ENCODE results near the gene STXBP1. TPM values are rescaled to one million over a fixed set of nuclear protein-coding genes. Genes with fewer than 3 reads are reported as not detected.

The STXBP1 gene
- total and polyA plus RNA-seq, 2 of the 4 experiments (the other 2 are of a cell fraction), result 15.8 to 22.6 TPM

- Histone ChIP-seq H2BK5ac (ENCODE audit: low read depth, low read length, poor library complexity, severe bottlenecking) (no peak overlapping the region), H2BK15ac (ENCODE audit: low read depth, low read length) (no peak overlapping the region), H3K79me1 (ENCODE audit: low read depth in 1 of 2, low read length in 2 of 2) (no peaks in the 10 kb centered on the region), H3K23ac (ENCODE audit: low read depth, low read length) (no peak overlapping the region), H3K9ac (ENCODE audit: low read depth, low read length) (no peak overlapping the region), H3K36me3 (ENCODE audit: control insufficient read depth, insufficient read depth, low read length) (peaks cover 18% of the 10 kb centered on the region), H4K8ac (ENCODE audit: low read depth in 2 of 2, low read length in 2 of 2) (no peak overlapping the region), H3K4me1 (ENCODE audit: control insufficient read depth, insufficient read depth, low read length) (no peaks in the 10 kb centered on the region), H3K18ac (ENCODE audit: low read depth, low read length) (no peak overlapping the region), H3K27ac (ENCODE audit: insufficient read depth, low read length) (no peak overlapping the region), H4K91ac (ENCODE audit: insufficient read depth, low read depth, low read length) (no peak overlapping the region), H2BK120ac (ENCODE audit: low read depth, low read length) (no peak overlapping the region), H3K4me2 (ENCODE audit: low read depth, low read length) (no peak overlapping the region), H4K20me1 (ENCODE audit: insufficient read depth, low read length) (no peaks in the 10 kb centered on the region), H4K5ac (ENCODE audit: low read depth, low read length) (no peak overlapping the region), H2AFZ (replicated peaks; ENCODE audit: low read length, poor library complexity) (no peak overlapping the region), H3K9me3 (ENCODE audit: control insufficient read depth, insufficient read depth, low read length) (no peaks in the 10 kb centered on the region), H3K4ac (ENCODE audit: low read depth, low read length) (no peak overlapping the region), H3K9me1 (ENCODE audit: insufficient read depth, low read length) (peaks cover 3% of the 10 kb centered on the region), H3K4me3 (ENCODE audit: insufficient read depth, low read depth, low read length) (no peak overlapping the region), H3K56ac (ENCODE audit: extremely low read depth, insufficient read depth, low read length) (no peak overlapping the region), H2AK5ac (ENCODE audit: low read depth, low read length) (no peak overlapping the region), H3K14ac (replicated peaks; ENCODE audit: low read depth, low read length) (no peak overlapping the region), H3K27me3 (ENCODE audit: control insufficient read depth, insufficient read depth, low read length) (no peaks in the 10 kb centered on the region), H2AK9ac (replicated peaks; ENCODE audit: low read depth, low read length, poor library complexity) (no peak overlapping the region), H2BK20ac (ENCODE audit: low read depth, low read length) (no peak overlapping the region)
- intact Hi-C loops (cut with micrococcal nuclease) (no loop called here), in situ Hi-C loops (cut with MboI; ENCODE audit: low sequenced_read_pairs) (no loop called here), dilution Hi-C loops (cut with HindIII; ENCODE audit: low sequenced_read_pairs, unreplicated experiment) (no loop called here)
- 55% methylated on average over 4 of the region's 9 CpGs; no CpG with 5 or more reads in 1 of the 2 experiments for WGBS, 2 experiments (ENCODE audit: extremely low coverage in 2 of 2, insufficient read length in 1 of 2)
- BruUV-seq (replicated peaks), result no TSS peak
- POLR2A ChIA-PET (ENCODE audit: unreplicated experiment), result no interaction called here
- DNase-seq, result no peak
- ATAC-seq (ENCODE audit: low read depth), result no peak
- TF ChIP-seq CHD1 (IDR thresholded peaks at IDR 0.05; ENCODE audit: low read depth, low read length), result no peak
- TF ChIP-seq RFX5 (IDR thresholded peaks at IDR 0.05; ENCODE audit: low read depth, low read length), result no peak
- no peak for TF ChIP-seq POLR2A (IDR thresholded peaks at IDR 0.05; ENCODE audit: low read depth, low read length)
- no peak for TF ChIP-seq RCOR1 (IDR thresholded peaks at IDR 0.05; ENCODE audit: insufficient replicate concordance, low read length)
- TF ChIP-seq BHLHE40 (IDR thresholded peaks at IDR 0.05; ENCODE audit: low read depth, low read length), result no peak
- TF ChIP-seq RAD21 (IDR thresholded peaks at IDR 0.05; ENCODE audit: low read length), result no peak
- TF ChIP-seq SMC3 (IDR thresholded peaks at IDR 0.05; ENCODE audit: low read depth, low read length), result no peak
- no peak for TF ChIP-seq FOS (IDR thresholded peaks at IDR 0.05; ENCODE audit: low read depth, low read length)
- no peak for TF ChIP-seq MXI1 (IDR thresholded peaks at IDR 0.05; ENCODE audit: borderline replicate concordance, low read depth, low read length)
- no peak for TF ChIP-seq USF2 (IDR thresholded peaks at IDR 0.05; ENCODE audit: low read depth, low read length)
- TF ChIP-seq, protein P1, sequence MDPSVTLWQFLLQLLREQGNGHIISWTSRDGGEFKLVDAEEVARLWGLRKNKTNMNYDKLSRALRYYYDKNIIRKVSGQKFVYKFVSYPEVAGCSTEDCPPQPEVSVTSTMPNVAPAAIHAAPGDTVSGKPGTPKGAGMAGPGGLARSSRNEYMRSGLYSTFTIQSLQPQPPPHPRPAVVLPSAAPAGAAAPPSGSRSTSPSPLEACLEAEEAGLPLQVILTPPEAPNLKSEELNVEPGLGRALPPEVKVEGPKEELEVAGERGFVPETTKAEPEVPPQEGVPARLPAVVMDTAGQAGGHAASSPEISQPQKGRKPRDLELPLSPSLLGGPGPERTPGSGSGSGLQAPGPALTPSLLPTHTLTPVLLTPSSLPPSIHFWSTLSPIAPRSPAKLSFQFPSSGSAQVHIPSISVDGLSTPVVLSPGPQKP (IDR thresholded peaks at IDR 0.05; ENCODE audit: borderline replicate concordance, low read depth, low read length), result no peak
- TF ChIP-seq NFE2L2 (IDR thresholded peaks at IDR 0.05; ENCODE audit: low read depth, low read length), result no peak
- TF ChIP-seq CEBPB (IDR thresholded peaks at IDR 0.05; ENCODE audit: low read depth, low read length), result no peak
- TF ChIP-seq MAFK (IDR thresholded peaks at IDR 0.05; ENCODE audit: low read depth, low read length), result no peak
- TF ChIP-seq CTCF (conservative IDR thresholded peaks at IDR 0.05; ENCODE audit: low read depth, low read length), result no peak
- TF ChIP-seq MAZ (IDR thresholded peaks at IDR 0.05; ENCODE audit: borderline replicate concordance, low read depth, low read length), result no peak
- CTCF ChIA-PET, result no interaction called here
Measured at GRCh38 chr9:127694890-127695720, 83.0 kb downstream of the STXBP1 start.
